Ishikawa (cell line): ENCODE data around the gene RPS21.

Source experiments
- EGR1 ChIP-seq: IDR thresholded peaks from 2 replicates; pipeline ENCODE4 v1.6.1; 2012
- EP300 ChIP-seq: IDR thresholded peaks from 2 replicates; pipeline ENCODE4 v1.6.1; 2012; ENCODE audit warnings: borderline replicate concordance
- FOXM1 ChIP-seq: IDR thresholded peaks from 2 replicates; pipeline ENCODE4 v1.6.1; 2012; ENCODE audit warnings: low read depth, borderline replicate concordance
- MAX ChIP-seq: IDR thresholded peaks from 2 replicates; pipeline ENCODE4 v1.6.1; 2012
- RAD21 ChIP-seq: IDR thresholded peaks from 2 replicates; pipeline ENCODE4 v1.6.1; 2012; ENCODE audit warnings: low read depth
- REST ChIP-seq: IDR thresholded peaks from 2 replicates; pipeline ENCODE4 v1.6.1; 2012; ENCODE audit warnings: low read depth, mild to moderate bottlenecking
- TAF1 ChIP-seq: IDR thresholded peaks from 2 replicates; pipeline ENCODE4 v1.6.1; 2012; ENCODE audit warnings: low read depth, mild to moderate bottlenecking
- TEAD4 ChIP-seq: IDR thresholded peaks from 2 replicates; pipeline ENCODE4 v1.6.1; 2012
- YY1 ChIP-seq: IDR thresholded peaks from 2 replicates; pipeline ENCODE4 v1.6.1; 2012; ENCODE audit warnings: low read depth

GRCh38 chr20:62357681-62358080, 29.2 kb upstream of the RPS21 start:
- no peak for TF ChIP-seq EP300
- no peak for TF ChIP-seq EGR1
- TF ChIP-seq MAX = no peak
- no peak for TF ChIP-seq RAD21
- TF ChIP-seq REST = no peak
- no peak for TF ChIP-seq TEAD4
- no peak for TF ChIP-seq TAF1
- TF ChIP-seq YY1 = no peak
- TF ChIP-seq FOXM1 = no peak
